CD14-positive monocyte (primary cell): ENCODE data around the gene JADE3. TPM values are rescaled to one million over a fixed set of nuclear protein-coding genes. Genes with fewer than 3 reads are reported as not detected.

Experiments used
- DNase-seq, 3 donors: peaks; one replicate each; pipeline ENCODE4 v3.0.0-alpha.2; 2011 to 2022
- H2AFZ ChIP-seq: 2 replicates; pipeline ENCODE4 v1.6.0; 2012; ENCODE audit warnings: mild to moderate bottlenecking, low read depth, low read length, inconsistent platforms; ENCODE audit not compliant: insufficient read depth, poor library complexity, severe bottlenecking
- H3K27ac ChIP-seq, 2 donors: 1 replicate in 1 of 2; 2 replicates in 1 of 2; pipeline ENCODE4 v1.5.1; 2012 to 2013; ENCODE audit warnings: low read length in 2 of 2, control low read depth in 1 of 2, inconsistent platforms in 1 of 2, low read depth in 1 of 2, mild to moderate bottlenecking in 1 of 2
- H3K27me3 ChIP-seq, 2 donors: one replicate each; pipeline versions ENCODE4 v1.6.0 to v1.6.1; 2011 to 2013; ENCODE audit warnings: low read length in 2 of 2; ENCODE audit not compliant: control insufficient read depth in 2 of 2, insufficient read depth in 2 of 2
- H3K36me3 ChIP-seq, 2 donors: replicated peaks in 1 of 2; 1 replicate in 1 of 2; 2 replicates in 1 of 2; pipeline versions ENCODE4 v1.5.1 to v1.6.1; 2012 to 2013; ENCODE audit warnings: low read length in 2 of 2, control low read depth in 1 of 2, inconsistent platforms in 1 of 2, mild to moderate bottlenecking in 1 of 2; ENCODE audit not compliant: insufficient read depth in 2 of 2, control insufficient read depth in 1 of 2
- H3K4me1 ChIP-seq, 2 donors: 1 replicate in 1 of 2; 2 replicates in 1 of 2; pipeline versions ENCODE4 v1.5.1 to v1.6.1; 2012 to 2013; ENCODE audit warnings: low read length in 2 of 2, control low read depth in 1 of 2, inconsistent platforms in 1 of 2, mild to moderate bottlenecking in 1 of 2, moderate library complexity in 1 of 2; ENCODE audit not compliant: insufficient read depth in 2 of 2, control insufficient read depth in 1 of 2
- H3K4me2 ChIP-seq: replicated peaks from 2 replicates; pipeline ENCODE3; 2012; ENCODE audit warnings: low read length, moderate library complexity, mild to moderate bottlenecking; ENCODE audit not compliant: poor library complexity, severe bottlenecking; ENCODE audit errors: extremely low read depth
- H3K4me3 ChIP-seq, 3 experiments: fragments of 200-600 bp in 1 of 3; sonication (generic) in 1 of 3; replicated peaks in 1 of 3; 1 replicate in 2 of 3; 2 replicates in 1 of 3; pipeline ENCODE4 v1.5.1; 2011 to 2013; ENCODE audit warnings: low read length in 3 of 3, mild to moderate bottlenecking in 3 of 3, control low read depth in 2 of 3, low read depth in 2 of 3, inconsistent platforms in 1 of 3, moderate library complexity in 1 of 3
- H3K79me2 ChIP-seq: 2 replicates; pipeline ENCODE4 v1.6.0; 2012; ENCODE audit warnings: mild to moderate bottlenecking, control low read depth, inconsistent platforms, low read length, moderate library complexity; ENCODE audit not compliant: insufficient read depth
- H3K9ac ChIP-seq: 2 replicates; pipeline ENCODE4 v1.6.0; 2017; ENCODE audit warnings: low read length, mild to moderate bottlenecking; ENCODE audit not compliant: insufficient read depth, poor library complexity, severe bottlenecking
- H3K9me3 ChIP-seq, 2 donors: replicated peaks in 1 of 2; 1 replicate in 1 of 2; 2 replicates in 1 of 2; pipeline versions ENCODE4 v1.5.1 to v1.6.1; 2012 to 2013; ENCODE audit warnings: low read length in 2 of 2, control low read depth in 1 of 2; ENCODE audit not compliant: control insufficient read depth in 1 of 2, insufficient read depth in 1 of 2
- H4K20me1 ChIP-seq: 2 replicates; pipeline ENCODE4 v1.6.0; 2012; ENCODE audit warnings: mild to moderate bottlenecking, low read length, control low read depth, moderate library complexity; ENCODE audit not compliant: insufficient read depth
- H3K27ac Mint-ChIP-seq, 7 donors: one replicate each; pipeline ENCODE4 v1.8.0; 2020; ENCODE audit warnings: mild to moderate bottlenecking in 7 of 7, mixed read lengths in 7 of 7, moderate library complexity in 6 of 7, inconsistent platforms in 2 of 7
- H3K27me3 Mint-ChIP-seq, 3 donors: one replicate each; pipeline ENCODE4 v1.8.0; 2021 to 2022; ENCODE audit warnings: low read depth in 3 of 3, mild to moderate bottlenecking in 3 of 3, mixed read lengths in 3 of 3, moderate library complexity in 3 of 3, inconsistent platforms in 1 of 3
- H3K36me3 Mint-ChIP-seq, 2 donors: one replicate each; pipeline ENCODE4 v1.8.0; 2020; ENCODE audit warnings: mixed read lengths in 2 of 2, inconsistent platforms in 1 of 2, mild to moderate bottlenecking in 1 of 2
- H3K4me1 Mint-ChIP-seq: one replicate; pipeline ENCODE4 v1.8.0; 2020; ENCODE audit warnings: mild to moderate bottlenecking, mixed read lengths
- H3K4me3 Mint-ChIP-seq, 2 donors: one replicate each; pipeline ENCODE4 v1.8.0; 2020; ENCODE audit warnings: mild to moderate bottlenecking in 2 of 2, mixed read lengths in 2 of 2, moderate library complexity in 1 of 2
- H3K9me3 Mint-ChIP-seq, 7 donors: one replicate each; pipeline ENCODE4 v1.8.0; 2020 to 2022; ENCODE audit warnings: mixed read lengths in 7 of 7, mild to moderate bottlenecking in 6 of 7, moderate library complexity in 6 of 7, inconsistent platforms in 2 of 7
- CTCF ChIP-seq: fragments of 200-600 bp; IDR thresholded peaks from one replicate; pipeline ENCODE4 v1.8.0; 2022; ENCODE audit warnings: antibody characterized with exemption, mild to moderate bottlenecking
- WGBS: methylation state at CpG from one replicate; pipeline ENCODE4 v1.1.5; 2013; ENCODE audit warnings: missing lambda C conversion rate; ENCODE audit not compliant: insufficient coverage; 5-methylcytosine and 5-hydroxymethylcytosine counted together
- intact Hi-C, 2 donors: fragments of 100-400 bp; cut with micrococcal nuclease; formaldehyde crosslinking; loops; one replicate each; pipeline versions ENCODE4 v1.15.0 to v1.15.1; 2023
- polyA plus RNA-seq, 3 donors: library from polyadenylated mRNA; depleted of rRNA in 1 of 3; unstranded in 2 of 3; stranded (reverse) in 1 of 3; fragments of 300-500 nt in 2 of 3; fragments of >200 nt in 1 of 3; fragmentation: Illumina TruSeq in 2 of 3; gene quantifications; 1 replicate in 2 of 3; 2 replicates in 1 of 3; pipeline ENCODE4 v1.2.3, GENCODE V29; 2012 to 2021

The JADE3 gene
- polyA plus RNA-seq, 3 donors = 0.03 to 0.43 (median 0.19) TPM

GRCh38 chrX:46918434-46918833 lies 6.2 kb downstream of the JADE3 start:
- no peaks in the 10 kb centered on the region for H3K36me3 ChIP-seq
- no peak overlapping the region for H3K27ac Mint-ChIP-seq
- H3K9me3 ChIP-seq = peaks cover 0 to 5% of the 10 kb centered on the region in 2 donors
- H3K27me3 Mint-ChIP-seq = peaks cover 6 to 16% (median 6%) of the 10 kb centered on the region in 3 donors
- no peaks in the 10 kb centered on the region for H3K36me3 Mint-ChIP-seq
- H3K9ac ChIP-seq = no peak overlapping the region
- intact Hi-C loops = no loop called here
- H3K4me1 Mint-ChIP-seq = peaks cover 10% of the 10 kb centered on the region
- H3K4me1 ChIP-seq = peaks cover 7 to 8% of the 10 kb centered on the region in 2 donors
- no peak for TF ChIP-seq CTCF
- no peak overlapping the region for H2AFZ ChIP-seq
- H3K4me3 Mint-ChIP-seq = no peak overlapping the region
- no peak for DNase-seq
- H3K4me2 ChIP-seq = no peak overlapping the region
- peaks cover 0 to 9% of the 10 kb centered on the region in 2 donors for H3K27me3 ChIP-seq
- H3K27ac ChIP-seq = no peak overlapping the region
- H3K4me3 ChIP-seq = no peak overlapping the region
- H3K9me3 Mint-ChIP-seq = peaks cover 0 to 10% (median 4%) of the 10 kb centered on the region in 7 donors
- no peaks in the 10 kb centered on the region for H4K20me1 ChIP-seq
- peaks cover 5% of the 10 kb centered on the region for H3K79me2 ChIP-seq
- no CpG with 5 or more reads among the region's 1 CpG for WGBS

DNA sequence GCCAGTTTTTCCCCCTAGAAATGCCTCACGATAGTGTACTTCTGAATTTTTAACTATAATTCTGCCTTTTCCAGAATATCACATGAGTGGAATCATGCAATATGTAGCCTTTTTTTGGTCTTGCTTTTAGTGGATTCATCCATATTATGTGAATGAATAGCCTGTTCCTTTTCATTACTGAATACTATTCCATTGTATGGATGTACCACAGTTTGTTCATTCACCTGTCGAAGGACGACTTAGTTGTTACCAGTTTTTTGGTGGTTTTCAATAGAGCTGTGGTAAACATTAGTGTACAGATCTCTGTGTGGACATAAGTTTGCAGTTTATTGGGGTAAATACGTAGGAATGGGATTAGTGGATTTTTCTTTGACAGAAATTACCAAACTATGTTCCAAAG lies 8.0 kb downstream of the JADE3 start:
- H3K27ac Mint-ChIP-seq = no peak overlapping the region
- H3K36me3 ChIP-seq = no peaks in the 10 kb centered on the region
- no peak for TF ChIP-seq CTCF
- H3K4me2 ChIP-seq = no peak overlapping the region
- H4K20me1 ChIP-seq = no peaks in the 10 kb centered on the region
- H3K9ac ChIP-seq = no peak overlapping the region
- no peaks in the 10 kb centered on the region for H3K36me3 Mint-ChIP-seq
- no peak overlapping the region for H3K4me3 ChIP-seq
- H3K4me1 Mint-ChIP-seq = no peaks in the 10 kb centered on the region
- no peaks in the 10 kb centered on the region for H3K27me3 ChIP-seq
- no CpG with 5 or more reads among the region's 4 CpGs for WGBS
- H3K9me3 ChIP-seq = peaks cover 0 to 5% of the 10 kb centered on the region in 2 donors
- H3K4me1 ChIP-seq = no peaks in the 10 kb centered on the region
- no peak overlapping the region for H2AFZ ChIP-seq
- H3K9me3 Mint-ChIP-seq = peaks cover 0 to 7% (median 4%) of the 10 kb centered on the region in 7 donors
- no peak for DNase-seq
- no peak overlapping the region for H3K27ac ChIP-seq
- peaks cover 0 to 10% (median 2%) of the 10 kb centered on the region in 3 donors for H3K27me3 Mint-ChIP-seq
- no peak overlapping the region for H3K4me3 Mint-ChIP-seq
- intact Hi-C loops = no loop called here
- H3K79me2 ChIP-seq = no peaks in the 10 kb centered on the region
